ENCODE results near the gene ZNF146. TPM values are rescaled to one million over a fixed set of nuclear protein-coding genes. Genes with fewer than 3 reads are reported as not detected.

Gene ZNF146
- total and polyA plus RNA-seq, 2 donors from 2014 or later = 21.0 to 50.8 TPM

GRCh38 chr19:36259211-36259610 lies 44.3 kb downstream of the ZNF146 start:
- intact Hi-C loops (cut with DNase I) = no loop called here
- H3K4me3 ChIP-seq (ENCODE audit: low read length in 3 of 3) = no peak overlapping the region
- no peaks in the 10 kb centered on the region for H3K36me3 ChIP-seq (ENCODE audit: control insufficient read depth in 2 of 3, insufficient read depth in 3 of 3, low read length in 3 of 3)
- H3K9ac ChIP-seq (ENCODE audit: low read length in 3 of 3) = no peak overlapping the region
- FAIRE-seq = no peak
- peaks cover 0 to 6% (median 0%) of the 10 kb centered on the region in 3 donors for H3K4me1 ChIP-seq (ENCODE audit: control insufficient read depth in 2 of 3, insufficient read depth in 2 of 3, low read depth in 1 of 3, low read length in 3 of 3)
- no peaks in the 10 kb centered on the region for H3K27me3 ChIP-seq (ENCODE audit: control insufficient read depth, insufficient read depth, low read length)
- DNase-seq = no peak
- H3K9me3 ChIP-seq (ENCODE audit: control insufficient read depth in 2 of 3, insufficient read depth in 1 of 3, low read length in 3 of 3) = no peaks in the 10 kb centered on the region
- TF ChIP-seq CTCF (IDR thresholded peaks at IDR 0.05; ENCODE audit: borderline replicate concordance, extremely low read depth, insufficient read depth) = no peak
- no peak overlapping the region for H3K27ac ChIP-seq (ENCODE audit: low read depth in 2 of 2, low read length in 2 of 2)

GRCh38 chr19:36265064-36265463 lies 50.2 kb downstream of the ZNF146 start:
- DNase-seq (no peak), FAIRE-seq (no peak)
- H3K4me3 ChIP-seq (ENCODE audit: low read length in 3 of 3) = no peak overlapping the region
- no peaks in the 10 kb centered on the region for H3K9me3 ChIP-seq (ENCODE audit: control insufficient read depth in 2 of 3, insufficient read depth in 1 of 3, low read length in 3 of 3)
- no peaks in the 10 kb centered on the region for H3K36me3 ChIP-seq (ENCODE audit: control insufficient read depth in 2 of 3, insufficient read depth in 3 of 3, low read length in 3 of 3)
- no peak for TF ChIP-seq CTCF (IDR thresholded peaks at IDR 0.05; ENCODE audit: borderline replicate concordance, extremely low read depth, insufficient read depth)
- H3K27ac ChIP-seq (ENCODE audit: low read depth in 2 of 2, low read length in 2 of 2) = no peak overlapping the region
- intact Hi-C loops (cut with DNase I) = no loop called here
- H3K27me3 ChIP-seq (ENCODE audit: control insufficient read depth, insufficient read depth, low read length) = no peaks in the 10 kb centered on the region
- H3K4me1 ChIP-seq (ENCODE audit: control insufficient read depth in 2 of 3, insufficient read depth in 2 of 3, low read depth in 1 of 3, low read length in 3 of 3) = no peaks in the 10 kb centered on the region
- no peak overlapping the region for H3K9ac ChIP-seq (ENCODE audit: low read length in 3 of 3)

- Histone ChIP-seq H3K4me3 (ENCODE audit: low read length in 3 of 3) (no peak overlapping the region), H3K4me1 (ENCODE audit: control insufficient read depth in 2 of 3, insufficient read depth in 2 of 3, low read depth in 1 of 3, low read length in 3 of 3) (no peaks in the 10 kb centered on the region), H3K9ac (ENCODE audit: low read length in 3 of 3) (no peak overlapping the region), H3K27ac (ENCODE audit: low read depth in 2 of 2, low read length in 2 of 2) (no peak overlapping the region), H3K9me3 (ENCODE audit: control insufficient read depth in 2 of 3, insufficient read depth in 1 of 3, low read length in 3 of 3) (no peaks in the 10 kb centered on the region), H3K36me3 (ENCODE audit: control insufficient read depth in 2 of 3, insufficient read depth in 3 of 3, low read length in 3 of 3) (no peaks in the 10 kb centered on the region), H3K27me3 (ENCODE audit: control insufficient read depth, insufficient read depth, low read length) (no peaks in the 10 kb centered on the region)
- intact Hi-C loops (cut with DNase I) = no loop called here
- no peak for FAIRE-seq
- TF ChIP-seq CTCF (IDR thresholded peaks at IDR 0.05; ENCODE audit: borderline replicate concordance, extremely low read depth, insufficient read depth) = no peak
- no peak for DNase-seq
Observed at GRCh38 chr19:36265856-36266374, 51.0 kb downstream of the ZNF146 start.

GRCh38 chr19:36266375-36266961 lies 51.6 kb downstream of the ZNF146 start:
- no peaks in the 10 kb centered on the region for H3K9me3 ChIP-seq (ENCODE audit: control insufficient read depth in 2 of 3, insufficient read depth in 1 of 3, low read length in 3 of 3)
- no peaks in the 10 kb centered on the region for H3K4me1 ChIP-seq (ENCODE audit: control insufficient read depth in 2 of 3, insufficient read depth in 2 of 3, low read depth in 1 of 3, low read length in 3 of 3)
- TF ChIP-seq CTCF (IDR thresholded peaks at IDR 0.05; ENCODE audit: borderline replicate concordance, extremely low read depth, insufficient read depth) = no peak
- no peak overlapping the region for H3K9ac ChIP-seq (ENCODE audit: low read length in 3 of 3)
- no peak overlapping the region for H3K4me3 ChIP-seq (ENCODE audit: low read length in 3 of 3)
- FAIRE-seq = no peak
- no peaks in the 10 kb centered on the region for H3K27me3 ChIP-seq (ENCODE audit: control insufficient read depth, insufficient read depth, low read length)
- no peaks in the 10 kb centered on the region for H3K36me3 ChIP-seq (ENCODE audit: control insufficient read depth in 2 of 3, insufficient read depth in 3 of 3, low read length in 3 of 3)
- no peak overlapping the region for H3K27ac ChIP-seq (ENCODE audit: low read depth in 2 of 2, low read length in 2 of 2)
- DNase-seq = no peak
- intact Hi-C loops (cut with DNase I) = no loop called here
